Endothelial cell of umbilical vein (primary cell): Measurements from ENCODE around the gene CLEC7A. TPM values are rescaled to one million over a fixed set of nuclear protein-coding genes. Genes with fewer than 3 reads are reported as not detected.

ENCODE experiments used
- BruUV-seq: library from RNA; stranded (reverse); fragments of 400-500 nt; replicated peaks from 2 replicates; lab custom pipeline; 2021; lab: Mats Ljungman, UMichigan
- CTCF ChIA-PET: fragments of 300-600, 350-600 bp; sonication (Branson Sonifier 250); formaldehyde crosslinking; loops from one replicate; lab custom pipeline; 2021; ENCODE audit warnings: antibody characterized with exemption, inconsistent platforms; lab: Charles Lee
- POLR2A ChIA-PET: fragments of 300-600, 350-600 bp; sonication (Branson Sonifier 250); formaldehyde crosslinking; loops from one replicate; lab custom pipeline; 2021; ENCODE audit warnings: antibody characterized with exemption, inconsistent platforms; lab: Charles Lee
- DNase-seq: peaks from one replicate; pipeline ENCODE4 v3.0.0-alpha.2; 2011; ENCODE audit warnings: low read depth, low spot score
- FAIRE-seq: peaks from 2 replicates; lab custom pipeline; 2011; peaks lifted over from hg19 to GRCh38; lab: Jason Lieb, UNC
- H2AFZ ChIP-seq: 2 replicates; pipeline ENCODE4 v1.6.0; 2012; ENCODE audit warnings: low read depth, low read length, control low read depth, inconsistent platforms
- H3K27ac ChIP-seq: 2 replicates; pipeline ENCODE4 v1.5.1; 2011; ENCODE audit warnings: low read depth, mild to moderate bottlenecking, control low read depth, low read length, moderate library complexity; ENCODE audit not compliant: insufficient read depth
- H3K27me3 ChIP-seq, 2 experiments: 2 replicates each; pipeline versions ENCODE4 v1.6.0 to v1.6.1; 2011; ENCODE audit warnings: low read length in 2 of 2, mixed read lengths in 1 of 2; ENCODE audit not compliant: control insufficient read depth in 2 of 2, insufficient read depth in 2 of 2
- H3K36me3 ChIP-seq, 2 experiments: 2 replicates in 1 of 2; 3 replicates in 1 of 2; pipeline ENCODE4 v1.5.1; 2011; ENCODE audit warnings: low read length in 2 of 2, mild to moderate bottlenecking in 1 of 2, moderate library complexity in 1 of 2; ENCODE audit not compliant: control insufficient read depth in 2 of 2, insufficient read depth in 2 of 2; ENCODE audit errors: extremely low read depth in 1 of 2
- H3K4me1 ChIP-seq: 3 replicates; pipeline ENCODE4 v1.5.1; 2011; ENCODE audit warnings: mild to moderate bottlenecking, low read length; ENCODE audit not compliant: control insufficient read depth, insufficient read depth; ENCODE audit errors: extremely low read depth
- H3K4me2 ChIP-seq: 2 replicates; pipeline ENCODE4 v1.6.1; 2011; ENCODE audit warnings: low read length, control low read depth, mixed read lengths; ENCODE audit not compliant: insufficient read depth
- H3K4me3 ChIP-seq, 3 experiments: fragments of 200-600 bp in 1 of 3; sonication (generic), shearing (Covaris generic) in 1 of 3; replicated peaks in 1 of 3; 2 replicates each; pipeline ENCODE4 v1.5.1; 2011 to 2016; ENCODE audit warnings: control low read depth in 3 of 3, low read length in 3 of 3, mild to moderate bottlenecking in 2 of 3, inconsistent platforms in 1 of 3, low read depth in 1 of 3, moderate library complexity in 1 of 3; ENCODE audit not compliant: insufficient read depth in 1 of 3
- H3K79me2 ChIP-seq: 2 replicates; pipeline ENCODE4 v1.6.0; 2012; ENCODE audit warnings: low read length, inconsistent platforms; ENCODE audit not compliant: control insufficient read depth, insufficient read depth
- H3K9ac ChIP-seq: replicated peaks from 2 replicates; pipeline ENCODE3; 2011; ENCODE audit warnings: low read length, control low read depth; ENCODE audit not compliant: insufficient read depth; ENCODE audit errors: extremely low read depth
- H3K9me1 ChIP-seq: replicated peaks from 3 replicates; pipeline ENCODE4 v1.6.0; 2011; ENCODE audit warnings: mild to moderate bottlenecking, low read length; ENCODE audit not compliant: control insufficient read depth, insufficient read depth; ENCODE audit errors: extremely low read depth
- H3K9me3 ChIP-seq: replicated peaks from 2 replicates; pipeline ENCODE4 v1.5.1; 2012; ENCODE audit warnings: low read length, inconsistent platforms; ENCODE audit not compliant: control insufficient read depth, insufficient read depth
- H4K20me1 ChIP-seq: replicated peaks from 2 replicates; pipeline ENCODE3; 2011; ENCODE audit warnings: mild to moderate bottlenecking, low read length; ENCODE audit not compliant: control insufficient read depth, insufficient read depth; ENCODE audit errors: extremely low read depth
- EZH2 ChIP-seq: IDR thresholded peaks from 2 replicates; pipeline ENCODE4 v1.6.1; 2012; ENCODE audit warnings: borderline replicate concordance, low read depth, mild to moderate bottlenecking, moderate library complexity, low read length, inconsistent platforms; ENCODE audit not compliant: severe bottlenecking
- FOS ChIP-seq: IDR thresholded peaks from 2 replicates; pipeline ENCODE4 v1.6.1; 2011; ENCODE audit warnings: mild to moderate bottlenecking, low read length, moderate library complexity, borderline replicate concordance; ENCODE audit not compliant: insufficient read depth
- GATA2 ChIP-seq: IDR thresholded peaks from 2 replicates; pipeline ENCODE4 v1.7.0; 2011; ENCODE audit warnings: low read depth, mild to moderate bottlenecking, moderate library complexity, mixed read lengths, low read length; ENCODE audit not compliant: insufficient read length, insufficient read depth
- JUN ChIP-seq: IDR thresholded peaks from 2 replicates; pipeline ENCODE4 v1.6.1; 2011; ENCODE audit warnings: borderline replicate concordance, low read depth; ENCODE audit not compliant: insufficient read length, insufficient read depth
- MYC ChIP-seq: IDR thresholded peaks from one replicate; pipeline ENCODE4 v1.6.1; 2011; ENCODE audit warnings: mild to moderate bottlenecking, low read depth, low read length
- POLR2A ChIP-seq: IDR thresholded peaks from 2 replicates; pipeline ENCODE4 v1.6.1; 2012; ENCODE audit warnings: low read depth, mild to moderate bottlenecking, control low read depth, low read length
- POLR2AphosphoS5 ChIP-seq: IDR thresholded peaks from 2 replicates; pipeline ENCODE4 v1.6.1; 2012; ENCODE audit warnings: low read depth, mild to moderate bottlenecking, control low read depth, low read length, moderate library complexity; ENCODE audit not compliant: insufficient read depth
- dilution Hi-C: fragments of 300-500 bp; cut with MboI; formaldehyde crosslinking; loops from one replicate; pipeline ENCODE4 v1.15.0; 2019; ENCODE audit warnings: low sequenced_read_pairs; ENCODE audit not compliant: extremely low pct_ligation_motif_present
- intact Hi-C: fragments of 100-400 bp; cut with micrococcal nuclease; formaldehyde crosslinking; loops from one replicate; pipeline ENCODE4 v1.10.0; 2022
- polyA plus RNA-seq, 4 experiments: library from polyadenylated mRNA; depleted of rRNA in 3 of 4; stranded (reverse) in 3 of 4; unstranded in 1 of 4; fragments of >200 nt; gene quantifications; 2 replicates each; pipeline versions ENCODE4 v1.2.1 to v1.2.3, GENCODE V29; 2011 to 2012; ENCODE audit warnings: missing spikeins in 1 of 4
- total RNA-seq: library from RNA; stranded (reverse); gene quantifications from 2 replicates; pipeline ENCODE4 v1.2.3, GENCODE V29; 2021
- TF ChIP-seq, protein P1 (sequence below): IDR thresholded peaks from 2 replicates; pipeline ENCODE4 v1.6.1; 2011; ENCODE audit not compliant: insufficient read depth, insufficient read length
- TF ChIP-seq, protein P2 (sequence below), 2 donors: IDR thresholded peaks; 1 replicate in 1 of 2; 2 replicates in 1 of 2; pipeline ENCODE4 v1.5.1; 2011; ENCODE audit warnings: low read length in 2 of 2, mild to moderate bottlenecking in 2 of 2, moderate library complexity in 2 of 2, control low read depth in 1 of 2, inconsistent platforms in 1 of 2, low read depth in 1 of 2; ENCODE audit not compliant: insufficient read depth in 1 of 2; ENCODE audit errors: extremely low read depth in 1 of 2

CLEC7A gene
- total and polyA plus RNA-seq, 2 donors (not counting 3 experiments of a cell fraction or from before 2014, with no cell fraction given): not detected

DNA sequence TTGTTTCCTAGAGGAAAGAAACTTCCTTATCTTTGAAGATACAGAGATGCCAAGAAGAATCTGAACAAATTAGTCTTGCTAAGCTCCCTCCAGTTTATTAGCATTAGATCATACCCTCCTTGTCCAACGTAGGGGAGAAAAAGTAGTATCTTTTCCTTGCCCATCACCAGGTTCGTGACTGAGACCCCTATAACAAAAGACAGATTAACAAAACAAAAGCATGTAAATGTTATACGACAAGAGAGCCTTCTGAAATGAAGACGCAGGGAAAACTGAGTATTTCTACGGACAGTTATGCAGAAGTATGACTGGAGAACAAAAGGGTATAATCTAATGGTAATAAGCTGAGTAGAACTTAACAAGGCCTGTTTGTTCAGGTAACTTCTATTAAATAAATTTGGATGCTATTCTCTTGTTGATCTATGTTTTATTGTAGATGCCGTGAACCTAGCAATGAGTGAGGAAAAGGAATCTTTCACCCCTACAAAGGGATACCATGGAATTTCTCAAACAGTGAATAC lies 2.9 kb upstream of the CLEC7A start:
- no peaks in the 10 kb centered on the region for H4K20me1 ChIP-seq
- H3K4me3 ChIP-seq: no peak overlapping the region
- POLR2A ChIA-PET: no interaction called here
- no peak overlapping the region for H3K4me2 ChIP-seq
- intact Hi-C loops (no loop called here), dilution Hi-C loops (no loop called here)
- no peak overlapping the region for H3K27ac ChIP-seq
- TF ChIP-seq POLR2A (no peak), EZH2 (no peak), MYC (no peak), GATA2 (no peak), JUN (no peak), POLR2AphosphoS5 (no peak), FOS (no peak)
- TF ChIP-seq, protein P1, sequence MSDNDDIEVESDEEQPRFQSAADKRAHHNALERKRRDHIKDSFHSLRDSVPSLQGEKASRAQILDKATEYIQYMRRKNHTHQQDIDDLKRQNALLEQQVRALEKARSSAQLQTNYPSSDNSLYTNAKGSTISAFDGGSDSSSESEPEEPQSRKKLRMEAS: no peak
- TF ChIP-seq, protein P2, sequence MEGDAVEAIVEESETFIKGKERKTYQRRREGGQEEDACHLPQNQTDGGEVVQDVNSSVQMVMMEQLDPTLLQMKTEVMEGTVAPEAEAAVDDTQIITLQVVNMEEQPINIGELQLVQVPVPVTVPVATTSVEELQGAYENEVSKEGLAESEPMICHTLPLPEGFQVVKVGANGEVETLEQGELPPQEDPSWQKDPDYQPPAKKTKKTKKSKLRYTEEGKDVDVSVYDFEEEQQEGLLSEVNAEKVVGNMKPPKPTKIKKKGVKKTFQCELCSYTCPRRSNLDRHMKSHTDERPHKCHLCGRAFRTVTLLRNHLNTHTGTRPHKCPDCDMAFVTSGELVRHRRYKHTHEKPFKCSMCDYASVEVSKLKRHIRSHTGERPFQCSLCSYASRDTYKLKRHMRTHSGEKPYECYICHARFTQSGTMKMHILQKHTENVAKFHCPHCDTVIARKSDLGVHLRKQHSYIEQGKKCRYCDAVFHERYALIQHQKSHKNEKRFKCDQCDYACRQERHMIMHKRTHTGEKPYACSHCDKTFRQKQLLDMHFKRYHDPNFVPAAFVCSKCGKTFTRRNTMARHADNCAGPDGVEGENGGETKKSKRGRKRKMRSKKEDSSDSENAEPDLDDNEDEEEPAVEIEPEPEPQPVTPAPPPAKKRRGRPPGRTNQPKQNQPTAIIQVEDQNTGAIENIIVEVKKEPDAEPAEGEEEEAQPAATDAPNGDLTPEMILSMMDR (IDR thresholded peaks at IDR 0.05; ENCODE audit: extremely low read depth in 1 of 2, insufficient read depth in 1 of 2, low read depth in 1 of 2, low read length in 2 of 2): no peak
- H2AFZ ChIP-seq: no peak overlapping the region
- H3K9me1 ChIP-seq: no peaks in the 10 kb centered on the region
- no peaks in the 10 kb centered on the region for H3K27me3 ChIP-seq
- no peaks in the 10 kb centered on the region for H3K9me3 ChIP-seq
- H3K9ac ChIP-seq: no peak overlapping the region
- FAIRE-seq: no peak
- DNase-seq: no peak
- H3K36me3 ChIP-seq: no peaks in the 10 kb centered on the region
- BruUV-seq: no TSS peak
- no peaks in the 10 kb centered on the region for H3K4me1 ChIP-seq
- H3K79me2 ChIP-seq: no peaks in the 10 kb centered on the region
- CTCF ChIA-PET: interaction anchor here (0.9 kb wide), 1 partner anchor 382 kb away, joined by 4 read pairs; no protein-coding TSS in a partner anchor
